NCI-H1436 treated with DMSO at 0.1 percent for 48 hours (cell line): Measurements from ENCODE around the gene LENEP.

ENCODE experiments used
- DNase-seq: peaks from one replicate; lab custom pipeline; 2025; lab: John Stamatoyannopoulos, UW

The LENEP gene

DNA sequence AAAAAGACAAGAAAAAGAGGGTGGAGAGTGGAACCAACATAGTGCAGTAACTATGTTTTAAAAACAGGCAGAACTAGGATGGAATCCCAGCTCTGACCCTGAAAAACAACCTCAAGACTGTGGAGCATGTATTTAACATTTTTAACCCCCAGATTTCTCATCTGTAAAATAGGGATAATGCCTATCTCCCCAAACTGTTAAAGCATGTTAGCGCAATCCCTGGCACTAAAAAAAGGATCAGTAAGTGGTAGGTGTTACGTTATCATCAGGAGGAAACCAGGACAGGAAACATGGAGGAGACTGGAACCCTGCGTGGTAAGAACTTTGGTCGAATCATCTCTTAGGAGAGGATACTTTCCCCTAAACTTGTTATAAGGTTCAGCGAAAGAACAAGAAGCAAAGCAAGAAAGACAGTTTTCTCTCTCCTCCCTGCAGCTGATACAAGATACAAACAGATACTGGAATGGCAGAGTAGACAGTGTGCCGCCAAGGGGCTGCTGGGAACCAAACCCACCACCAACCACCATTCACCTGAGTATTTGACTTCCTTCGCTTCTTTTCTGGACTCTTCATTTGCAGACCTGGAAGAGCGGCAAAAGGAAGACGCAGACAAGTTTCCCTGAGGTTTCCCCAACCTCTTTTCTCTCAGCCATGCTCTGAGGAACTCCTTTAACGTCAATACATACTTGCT is 32.8 kb upstream of the LENEP start:
- no peak for DNase-seq

DNA sequence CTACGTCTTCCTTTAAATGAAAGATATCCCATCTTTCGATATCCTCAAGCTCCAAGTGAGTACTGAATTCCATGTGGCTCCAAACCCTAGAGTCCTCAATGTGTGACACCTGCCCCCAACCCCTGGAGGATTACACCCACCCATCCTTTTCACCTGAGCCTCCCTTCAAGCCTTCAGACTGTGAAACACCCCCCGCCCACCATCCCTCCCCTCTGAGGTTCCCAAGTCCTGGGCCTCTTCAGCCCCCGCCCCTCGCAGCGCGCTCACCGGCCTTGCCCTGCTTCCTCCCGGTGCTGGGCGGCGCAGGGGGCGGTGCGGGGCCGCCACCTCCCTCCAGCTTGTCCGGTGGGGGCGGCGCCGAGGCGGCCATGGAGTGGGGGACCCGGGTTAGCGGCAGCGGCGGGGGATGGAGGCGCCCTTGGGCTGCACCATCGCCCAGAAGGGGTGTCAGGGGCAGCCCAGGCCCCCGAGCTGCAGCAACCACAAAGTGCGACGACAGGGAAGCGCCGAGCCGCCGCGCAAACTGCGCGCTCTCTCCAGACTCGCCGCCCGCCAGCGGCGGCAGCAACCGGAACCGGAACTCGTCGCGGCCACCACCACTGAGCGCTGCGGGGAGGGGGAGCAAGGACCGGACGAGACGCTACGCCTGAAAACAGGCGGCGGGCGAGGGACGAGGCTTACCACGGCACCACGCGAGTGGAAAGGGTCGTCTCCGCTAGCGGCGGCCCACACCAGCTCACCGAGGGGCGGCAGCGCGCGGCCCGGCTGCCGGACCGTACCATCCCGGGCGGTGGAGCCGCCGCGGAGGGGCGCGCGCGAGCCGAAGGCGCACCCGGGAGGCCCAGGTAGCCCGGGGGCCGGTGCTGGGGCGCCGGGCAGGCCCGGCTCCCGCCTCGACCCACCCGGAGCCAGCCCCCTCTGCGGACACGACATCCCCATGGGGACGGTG is 31.9 kb upstream of the LENEP start, which contains the start of gene PYGO2:
PYGO2 (minus strand) TSS at position 576 of the 949 bp plus-strand sequence; CDS start at position 370, 206 bp downstream.
- no peak for DNase-seq

DNA sequence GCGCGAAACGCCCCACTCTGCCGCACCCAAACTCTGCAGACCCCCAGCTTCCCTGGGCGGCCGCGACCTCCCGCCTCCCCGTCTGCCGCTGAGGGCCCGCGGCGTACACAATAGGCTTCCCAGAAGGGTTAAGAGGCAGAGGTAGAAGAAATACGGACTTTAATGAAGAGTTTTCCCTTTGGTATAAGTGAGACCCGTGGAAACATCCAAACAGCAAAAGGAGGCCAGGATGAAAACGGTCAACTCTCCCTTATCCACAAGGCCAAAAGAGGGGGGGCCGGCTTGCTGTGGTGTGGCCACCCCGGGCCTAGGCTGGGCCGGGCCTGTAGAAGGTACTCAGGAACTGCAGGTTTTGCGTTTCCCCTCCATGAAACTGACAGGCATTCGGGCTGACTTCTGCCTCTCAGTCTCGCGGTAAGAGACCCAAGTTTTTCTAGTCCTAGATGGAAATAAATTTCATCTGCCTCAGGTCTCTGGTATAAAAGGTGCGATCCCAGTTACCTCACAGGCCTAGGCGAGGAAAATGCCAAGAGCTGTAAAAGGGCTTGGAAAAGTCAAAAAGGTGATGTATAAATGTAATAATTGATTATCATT is 31.1 kb upstream of the LENEP start:
- no peak for DNase-seq

DNA sequence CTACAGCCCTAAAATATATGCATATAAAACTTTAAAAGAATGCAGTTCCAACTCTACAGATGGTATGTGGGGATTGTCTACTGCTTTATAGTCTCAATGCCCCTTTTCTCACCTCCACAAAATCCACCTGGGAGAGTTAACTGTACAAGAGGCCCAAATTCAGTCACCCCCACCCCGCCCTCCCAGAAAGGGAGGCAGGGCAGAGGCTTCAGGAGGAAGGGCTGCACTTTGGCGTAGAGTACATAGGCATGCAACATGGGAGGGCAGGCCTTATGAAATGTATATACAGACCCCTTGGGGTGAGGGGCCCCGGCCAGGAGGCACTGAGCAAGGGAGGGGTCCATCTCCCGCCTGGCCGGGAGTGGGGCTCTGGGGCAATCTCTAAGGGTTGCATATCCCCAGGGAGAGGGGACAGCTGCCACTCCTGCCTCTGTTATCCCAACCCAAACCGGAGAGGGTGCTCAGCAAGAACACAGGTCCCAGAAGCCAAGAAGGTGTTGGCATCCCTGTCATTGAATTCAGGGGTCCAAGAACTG is 30.5 kb upstream of the LENEP start:
- DNase-seq: no peak

DNA sequence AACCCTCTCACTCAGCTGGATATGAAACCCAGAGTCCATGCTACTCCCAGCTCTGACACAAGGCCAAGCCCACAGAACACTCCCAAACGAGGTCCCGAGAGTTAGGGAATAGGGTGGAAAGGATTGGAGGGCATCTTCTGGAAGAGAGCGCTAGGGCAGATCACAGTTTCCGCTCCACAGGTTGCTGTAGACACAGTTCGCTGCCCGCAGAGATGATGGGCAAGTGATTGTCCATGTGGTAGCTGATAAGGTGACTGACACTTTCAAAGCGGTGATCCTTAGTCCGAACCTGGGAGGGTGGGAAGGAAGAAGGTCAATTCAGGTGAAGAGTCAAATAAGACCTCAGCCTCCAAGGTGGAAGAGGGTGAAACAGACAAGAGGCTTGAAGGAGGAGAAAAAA is 29.7 kb upstream of the LENEP start:
- DNase-seq: no peak

DNA sequence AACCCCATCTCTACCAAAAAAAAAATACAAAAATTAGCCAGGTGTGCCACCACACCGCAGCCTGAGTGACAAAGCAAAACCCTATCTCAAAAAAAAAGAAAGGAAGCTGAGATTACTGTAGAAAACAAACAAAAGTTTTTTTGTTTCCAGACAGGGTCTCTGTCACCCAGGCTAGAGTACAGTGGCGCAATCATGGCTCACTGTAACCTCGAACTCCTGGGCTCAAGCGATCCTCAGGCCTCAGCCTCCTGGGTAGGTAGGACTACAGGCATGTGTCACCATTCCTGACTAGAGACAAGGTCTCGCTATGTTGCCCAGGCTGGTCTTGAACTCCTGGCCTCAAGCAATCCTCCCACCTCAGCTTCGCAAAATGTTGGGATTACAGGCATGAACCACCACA is 29.0 kb upstream of the LENEP start:
- DNase-seq: no peak

DNA sequence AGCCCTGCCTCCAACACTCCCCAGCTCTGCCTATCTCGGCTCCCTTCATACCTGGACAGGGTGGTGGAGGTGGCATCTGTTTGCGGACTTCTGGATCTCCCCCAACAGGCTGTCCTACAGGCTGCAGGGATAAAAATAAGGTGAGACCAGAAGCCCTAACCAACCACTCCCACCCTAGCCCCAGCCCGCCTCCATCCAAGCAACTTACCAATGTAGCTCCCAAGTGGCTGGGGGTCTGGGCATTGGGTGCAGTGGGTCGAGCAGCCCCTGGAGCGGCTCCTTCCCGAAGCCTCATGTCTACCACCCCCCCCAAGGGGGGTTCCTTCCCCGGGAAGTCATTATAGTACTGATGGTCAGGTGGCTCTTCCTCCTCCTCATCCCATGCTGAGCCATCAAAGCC is 27.3 kb upstream of the LENEP start:
- no peak for DNase-seq

DNA sequence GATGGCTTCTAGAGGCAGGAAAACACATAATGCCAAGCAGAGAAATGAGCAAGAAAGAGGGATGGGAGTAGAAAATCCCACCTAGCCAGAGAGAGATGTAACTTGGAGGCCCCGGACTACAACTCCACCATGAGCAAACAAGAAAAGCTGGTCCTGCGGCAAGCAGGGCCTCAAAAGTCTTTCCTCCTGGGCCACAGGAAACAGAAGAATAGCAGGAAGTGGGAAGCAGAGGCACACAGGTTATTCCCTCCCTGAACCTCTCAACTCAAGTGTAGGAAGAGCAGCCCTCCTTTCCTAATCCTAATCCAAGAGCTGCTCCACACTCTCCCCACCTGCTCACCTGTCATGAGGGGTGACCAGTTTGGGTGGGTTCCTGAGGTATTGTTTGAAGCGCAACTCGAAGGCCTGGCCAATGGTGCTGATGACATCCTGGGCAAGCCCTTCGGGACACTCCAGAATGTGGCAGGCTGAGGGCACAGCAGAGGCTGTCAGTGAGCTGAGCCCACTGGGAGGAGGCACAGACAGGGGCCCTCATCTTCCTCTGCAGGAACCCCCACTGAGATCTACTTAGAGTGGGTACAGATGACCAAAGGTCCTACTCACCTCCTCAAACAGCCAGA is 25.9 kb upstream of the LENEP start:
- DNase-seq: no peak

DNA sequence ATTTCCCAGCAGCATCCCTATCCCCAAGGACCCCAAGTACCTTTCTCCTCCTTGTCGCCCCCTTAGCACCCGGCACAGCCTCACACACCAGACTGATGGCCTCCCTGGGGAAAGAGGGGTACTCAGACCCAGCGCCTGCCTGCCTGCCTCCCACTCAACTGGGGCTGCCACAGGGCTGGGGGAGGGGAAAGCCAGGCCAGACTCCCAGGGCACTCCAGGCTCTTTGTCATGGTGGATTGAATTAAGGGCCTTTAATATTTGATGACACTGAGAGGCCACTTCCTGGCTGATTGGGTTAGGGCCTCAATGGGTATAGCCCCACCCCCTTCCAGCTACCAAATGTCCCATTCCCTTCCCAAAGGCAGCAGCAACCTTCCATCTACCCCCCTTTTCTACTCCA is 24.7 kb upstream of the LENEP start:
- no peak for DNase-seq

DNA sequence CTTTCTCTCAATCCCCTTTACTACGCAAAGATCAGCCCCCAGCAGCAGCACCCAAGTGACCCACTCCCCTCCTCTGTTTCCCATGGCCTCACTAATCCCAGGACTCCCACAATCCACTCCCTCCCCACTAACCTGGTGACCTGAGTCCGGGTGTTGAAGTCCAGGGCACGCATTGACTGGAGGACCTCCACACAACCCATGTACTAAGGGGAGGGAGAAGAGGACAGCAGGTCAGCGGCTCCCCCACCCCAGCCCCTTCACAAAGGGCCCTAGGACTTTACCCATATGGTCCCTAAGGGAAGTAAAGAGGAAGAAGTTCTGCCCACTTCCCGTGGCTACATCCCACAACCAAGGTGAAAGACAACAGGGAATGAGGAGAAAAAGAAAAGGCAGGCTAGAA is 24.1 kb upstream of the LENEP start:
- no peak for DNase-seq

DNA sequence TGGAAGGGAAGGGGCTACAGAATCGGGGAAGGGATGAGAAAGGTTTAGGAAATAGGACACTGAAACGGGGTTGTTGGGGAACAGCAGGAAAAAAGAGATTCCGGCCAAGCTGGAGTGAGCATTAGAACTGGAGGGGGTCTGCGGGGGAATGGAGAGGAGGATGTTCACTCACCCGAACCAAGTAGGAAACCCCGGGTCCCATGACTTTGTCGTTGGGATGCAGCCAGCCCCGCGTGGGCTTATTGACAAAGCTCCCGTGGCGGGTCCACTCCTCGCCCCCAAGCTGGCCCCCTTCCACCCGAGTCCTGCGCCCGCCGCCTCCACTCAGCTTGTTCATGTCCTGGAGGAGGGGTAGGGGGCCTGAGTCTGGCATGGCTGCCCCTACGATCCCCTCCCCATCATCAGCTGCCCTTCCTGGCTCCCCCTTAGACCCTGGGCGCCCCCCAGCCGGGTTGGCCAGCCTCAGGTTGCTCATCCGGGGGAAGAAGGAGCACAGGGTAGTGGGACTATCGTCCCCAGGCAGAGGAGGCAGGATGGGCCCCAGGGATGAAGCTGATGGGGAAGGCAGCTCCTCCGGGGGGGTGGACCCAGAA is 23.4 kb upstream of the LENEP start:
- no peak for DNase-seq

DNA sequence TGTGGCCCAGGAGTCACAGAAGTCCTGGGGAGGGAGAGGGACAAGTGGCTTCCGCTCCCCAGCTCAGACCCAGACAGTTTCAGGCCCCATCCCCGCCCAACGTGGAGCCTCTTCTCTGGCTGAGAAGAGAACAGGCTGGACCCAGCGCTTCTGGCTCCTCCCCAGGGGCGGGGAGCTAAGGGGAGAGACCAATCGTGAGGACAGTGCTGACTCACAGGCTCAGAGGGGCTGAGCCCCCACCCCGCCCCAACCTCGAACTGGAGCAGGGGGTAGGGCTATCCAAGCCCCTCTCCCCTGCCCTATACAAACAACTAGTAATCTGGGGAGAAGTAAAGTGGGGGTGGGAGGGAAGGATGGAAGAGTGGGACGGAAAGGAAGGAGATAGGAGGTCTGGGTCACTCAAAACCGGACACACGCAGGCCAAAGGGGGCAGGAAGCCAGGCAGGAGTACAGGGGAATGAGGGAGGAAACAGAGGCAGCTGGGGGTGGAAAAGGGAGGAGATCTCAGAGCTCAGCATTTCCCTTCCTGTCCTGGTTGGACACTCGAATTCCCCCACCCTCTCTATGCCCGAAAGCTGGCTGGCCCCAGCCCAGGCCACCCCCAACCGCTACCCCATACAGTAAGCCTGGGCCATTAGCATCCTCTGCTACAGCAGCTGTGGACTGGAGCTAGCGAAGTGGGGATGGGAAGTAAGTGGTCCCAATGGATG is 22.6 kb upstream of the LENEP start, which contains the start of gene SHC1:
SHC1 (minus strand) TSS at position 117 of the 710 bp plus-strand sequence. CDS start 221 bp downstream, outside the sequence.
- no peak for DNase-seq

DNA sequence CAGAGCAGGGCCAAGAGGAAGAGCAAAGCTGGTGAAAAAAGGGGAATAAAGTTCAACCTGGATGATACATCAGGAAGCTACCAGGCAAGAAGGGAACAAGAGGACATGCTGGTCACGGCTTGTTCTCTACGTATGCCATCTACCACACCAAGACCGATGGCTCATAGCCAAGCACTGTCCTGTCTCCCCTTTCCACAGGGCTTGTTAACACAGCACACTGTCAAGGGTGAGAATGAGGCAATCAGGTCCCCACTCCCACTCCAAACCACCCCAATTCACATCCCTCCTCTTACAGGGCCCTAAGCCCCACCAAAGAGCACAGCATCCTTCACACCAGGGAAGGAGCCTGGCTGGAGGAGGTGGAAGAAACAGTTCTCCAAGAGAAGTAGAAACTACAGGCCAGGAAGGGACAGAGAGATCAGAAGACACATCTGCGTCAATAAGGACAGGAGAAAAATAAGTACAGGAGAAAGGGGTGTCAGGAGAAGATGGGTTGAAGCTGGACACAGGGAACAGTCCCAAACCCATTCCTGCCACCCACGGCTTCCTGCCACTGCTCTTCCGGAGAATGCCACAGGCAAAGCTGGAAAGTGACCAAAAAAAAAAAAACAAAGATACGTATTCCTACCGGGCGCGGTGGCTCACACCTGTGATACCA is 21.9 kb upstream of the LENEP start:
- DNase-seq: no peak

DNA sequence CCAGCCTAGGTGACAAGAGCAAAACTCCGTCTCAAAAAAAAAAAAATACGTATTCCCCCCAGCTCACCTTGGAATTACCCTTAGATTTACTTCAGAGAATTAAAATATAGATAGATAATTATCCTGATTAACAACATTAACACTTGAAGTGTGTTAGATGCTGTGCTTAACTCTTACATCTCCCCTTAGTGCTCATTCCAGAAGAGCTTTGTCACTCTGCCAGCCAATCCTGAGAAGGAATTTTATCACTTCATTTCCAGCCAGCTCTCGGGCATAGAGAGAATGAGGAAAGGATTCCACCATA is 21.2 kb upstream of the LENEP start:
- no peak for DNase-seq

DNA sequence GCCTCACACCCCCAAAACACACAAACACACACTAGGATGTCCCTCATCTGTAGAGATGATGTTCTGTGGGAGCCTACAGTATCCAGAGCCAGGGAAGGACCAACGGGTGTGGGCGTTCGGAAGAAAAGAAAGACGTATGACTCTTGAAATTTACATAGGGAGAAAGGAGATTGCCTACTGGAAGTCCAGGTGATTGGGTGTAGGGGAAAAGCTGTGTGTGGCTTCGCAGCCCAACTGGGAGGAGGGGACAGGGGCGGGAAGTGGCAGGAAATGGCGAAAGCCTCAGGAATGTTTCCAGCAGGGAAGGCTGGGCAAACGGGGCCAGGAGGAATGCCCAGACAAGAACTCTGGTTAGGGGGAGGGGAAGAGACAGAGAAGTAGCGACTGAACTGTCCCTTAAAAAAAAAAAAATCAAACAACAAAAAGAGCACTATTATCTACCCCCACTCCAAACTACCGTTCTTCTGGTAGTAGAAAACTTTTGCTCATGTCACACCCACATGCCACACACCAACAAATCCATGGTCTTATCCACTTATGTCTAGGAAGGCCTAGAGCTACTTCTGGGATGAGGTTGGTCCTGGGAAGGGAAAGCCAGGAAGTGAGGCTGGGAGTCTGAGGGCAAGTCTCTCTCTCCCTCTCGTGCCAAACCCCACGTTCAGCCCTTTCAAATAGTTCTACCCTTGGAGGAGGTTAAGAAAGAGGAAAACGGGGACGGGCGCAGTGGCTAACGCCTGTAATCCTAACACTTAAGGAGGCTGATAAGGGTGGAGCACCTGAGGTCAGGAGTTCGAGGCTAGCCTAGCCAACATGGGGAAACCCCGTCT is 20.7 kb upstream of the LENEP start:
- DNase-seq: no peak

DNA sequence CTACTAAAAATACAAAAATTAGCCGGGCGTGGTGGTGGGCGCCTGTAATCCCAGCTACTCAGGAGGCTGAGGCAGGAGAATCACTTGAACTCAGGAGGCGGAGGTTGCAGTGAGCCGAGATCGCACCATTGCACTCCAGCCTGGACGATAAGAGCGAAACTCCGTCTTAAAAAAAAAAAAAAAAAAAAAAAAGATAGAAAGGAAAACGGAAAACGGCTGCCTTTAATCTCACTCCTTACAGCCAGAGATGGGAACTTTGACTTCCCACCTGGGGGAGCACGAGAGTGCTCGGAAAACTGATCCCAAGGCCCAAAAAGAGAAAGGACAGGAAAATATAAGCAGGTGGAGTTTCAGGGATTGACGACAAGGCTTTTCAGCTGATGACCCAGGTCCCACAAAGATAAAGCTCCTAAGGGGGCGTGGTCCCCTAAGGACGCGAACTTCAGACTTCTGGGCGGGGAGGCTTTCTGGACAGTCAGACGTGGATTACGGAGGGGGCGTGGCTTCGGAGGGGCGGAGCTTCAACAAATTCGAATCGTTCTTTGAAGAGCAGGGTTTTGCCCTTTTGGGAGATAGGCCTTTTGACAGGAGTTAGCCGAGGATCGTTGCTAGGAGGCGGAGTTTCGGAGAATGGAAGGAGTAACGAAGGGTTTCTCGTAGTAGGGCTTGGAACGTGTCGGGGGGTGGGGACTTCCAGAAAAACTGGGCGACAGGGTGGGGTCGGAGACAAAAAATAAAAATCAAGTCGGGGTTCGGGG is 19.9 kb upstream of the LENEP start:
- peak; percentile 70 for DNase-seq

DNA sequence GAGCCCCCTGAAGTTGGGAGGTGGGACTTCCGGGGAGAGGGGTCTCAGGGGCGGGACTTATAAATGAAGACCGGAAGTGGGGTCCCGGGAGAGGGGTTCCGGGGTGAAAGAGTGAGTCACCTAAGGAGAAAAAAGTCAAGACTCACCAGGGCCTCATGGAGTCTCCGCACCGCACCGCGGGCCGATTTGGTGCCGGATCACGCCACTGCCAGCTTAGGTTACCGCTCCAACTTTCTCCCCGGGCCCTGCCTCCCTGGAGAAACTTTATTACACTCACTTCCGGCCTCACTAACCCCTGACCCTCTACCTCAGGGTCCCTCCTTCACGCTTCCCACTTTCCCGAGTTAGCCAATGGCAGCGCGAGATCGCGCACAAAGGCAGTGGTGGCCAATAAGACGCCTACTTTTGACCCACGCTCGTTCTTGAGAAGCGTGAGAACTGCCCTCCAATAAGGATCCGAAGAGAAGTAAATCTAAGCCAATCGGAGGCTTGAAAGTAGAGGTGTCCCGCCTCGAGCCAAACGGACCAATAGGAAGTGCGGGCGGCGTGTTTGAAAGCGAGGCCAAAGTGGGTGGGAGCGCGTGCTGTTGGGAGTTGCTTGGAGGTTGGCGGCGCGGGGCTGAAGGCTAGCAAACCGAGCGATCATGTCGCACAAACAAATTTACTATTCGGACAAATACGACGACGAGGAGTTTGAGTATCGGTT is 19.1 kb upstream of the LENEP start, which contains the start of gene CKS1B:
CKS1B (plus strand) TSS at position 580 of the 706 bp plus-strand sequence; CDS start at position 645, 65 bp downstream.
- peak; percentile 100 for DNase-seq

DNA sequence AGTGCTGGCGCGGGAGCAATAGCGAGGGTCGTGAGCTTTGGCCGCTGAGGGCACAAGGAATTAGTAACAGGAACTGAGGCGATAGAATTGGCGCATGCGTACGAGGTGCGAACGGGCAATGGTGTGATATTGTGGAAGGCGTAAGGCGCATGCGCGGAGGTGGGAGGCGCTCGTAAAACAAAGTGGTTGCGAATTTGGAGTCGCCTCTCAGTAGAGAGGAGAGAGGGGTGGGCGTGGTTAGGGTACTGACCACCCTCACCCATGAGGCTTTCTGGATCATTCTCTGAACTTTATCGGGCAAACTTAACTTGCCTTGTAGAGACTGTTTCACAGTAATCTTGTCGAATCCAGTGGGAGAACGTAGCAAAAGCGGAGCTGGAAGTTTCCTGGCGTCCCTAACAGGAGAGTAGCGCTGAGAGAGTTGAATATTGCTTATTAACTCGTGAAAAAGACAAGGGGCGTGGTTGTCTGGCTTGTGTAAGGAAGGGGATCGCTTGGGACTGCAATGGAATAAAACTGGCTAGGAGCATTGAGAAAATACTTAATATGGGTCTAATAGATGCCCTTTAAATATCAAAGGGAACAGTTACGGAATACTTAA is 18.5 kb upstream of the LENEP start:
- peak; percentile 89 for DNase-seq
